Fibroblast of lung (primary cell): Measurements from ENCODE around the gene FN3K.

Experiments
- EZH2 ChIP-seq: IDR thresholded peaks from 2 replicates; pipeline ENCODE4 v1.5.1; 2012; ENCODE audit warnings: low read length, control low read depth, mild to moderate bottlenecking; ENCODE audit errors: missing control alignments
- TF ChIP-seq, protein P1 (sequence below), 2 donors: IDR thresholded peaks in 1 of 2; conservative IDR thresholded peaks in 1 of 2; 1 replicate in 1 of 2; 2 replicates in 1 of 2; pipeline ENCODE4 v1.5.1; 2011 to 2012; ENCODE audit warnings: low read length in 2 of 2, control low read depth in 1 of 2, inconsistent platforms in 1 of 2, low read depth in 1 of 2, mild to moderate bottlenecking in 1 of 2

DNA sequence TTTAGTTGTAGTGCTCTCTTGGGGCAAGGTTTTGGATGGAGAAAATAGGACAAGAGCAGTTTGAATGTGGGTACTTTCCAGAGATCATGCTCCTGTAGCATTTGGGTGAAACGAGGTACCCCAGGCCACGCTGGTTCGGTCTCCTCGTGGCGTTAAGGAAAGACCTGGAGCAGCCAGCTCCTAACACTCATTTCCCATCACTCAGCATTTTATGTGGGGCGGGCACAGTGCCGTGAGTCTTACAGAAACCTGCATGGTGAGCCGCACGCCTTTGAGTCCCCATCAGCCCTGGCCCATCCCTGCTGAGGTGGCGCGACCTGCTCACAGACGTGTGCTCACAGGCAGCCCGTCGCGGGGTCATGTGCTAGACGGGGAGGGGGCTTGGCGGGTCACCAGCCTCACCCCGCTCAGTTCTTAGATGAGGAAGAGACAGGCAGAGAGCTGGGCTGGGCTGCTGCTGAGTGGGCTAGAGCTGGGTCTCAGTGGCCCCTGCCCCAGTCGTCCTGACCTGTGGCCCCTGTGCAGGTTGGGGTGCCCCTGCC is 53.7 kb downstream of the FN3K start:
- TF ChIP-seq, protein P1, sequence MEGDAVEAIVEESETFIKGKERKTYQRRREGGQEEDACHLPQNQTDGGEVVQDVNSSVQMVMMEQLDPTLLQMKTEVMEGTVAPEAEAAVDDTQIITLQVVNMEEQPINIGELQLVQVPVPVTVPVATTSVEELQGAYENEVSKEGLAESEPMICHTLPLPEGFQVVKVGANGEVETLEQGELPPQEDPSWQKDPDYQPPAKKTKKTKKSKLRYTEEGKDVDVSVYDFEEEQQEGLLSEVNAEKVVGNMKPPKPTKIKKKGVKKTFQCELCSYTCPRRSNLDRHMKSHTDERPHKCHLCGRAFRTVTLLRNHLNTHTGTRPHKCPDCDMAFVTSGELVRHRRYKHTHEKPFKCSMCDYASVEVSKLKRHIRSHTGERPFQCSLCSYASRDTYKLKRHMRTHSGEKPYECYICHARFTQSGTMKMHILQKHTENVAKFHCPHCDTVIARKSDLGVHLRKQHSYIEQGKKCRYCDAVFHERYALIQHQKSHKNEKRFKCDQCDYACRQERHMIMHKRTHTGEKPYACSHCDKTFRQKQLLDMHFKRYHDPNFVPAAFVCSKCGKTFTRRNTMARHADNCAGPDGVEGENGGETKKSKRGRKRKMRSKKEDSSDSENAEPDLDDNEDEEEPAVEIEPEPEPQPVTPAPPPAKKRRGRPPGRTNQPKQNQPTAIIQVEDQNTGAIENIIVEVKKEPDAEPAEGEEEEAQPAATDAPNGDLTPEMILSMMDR (conservative IDR thresholded peaks at IDR 0.05 in 1 of 2, IDR thresholded peaks at IDR 0.05 in 1 of 2; ENCODE audit: low read depth in 1 of 2, low read length in 2 of 2), result no peak
- TF ChIP-seq EZH2, result no peak
